Activated T-helper 17 cell treated with anti-CD3 and anti-CD28 coated beads, Interleukin-2, amount 50 U/mL, for 72 hours (primary cell): ENCODE data around the gene ADAM12. TPM values are rescaled to one million over a fixed set of nuclear protein-coding genes. Genes with fewer than 3 reads are reported as not detected.

Experiments
- ATAC-seq: fragments of 150-1000 bp; cut with Tn5 transposase; replicated peaks from 2 replicates; pipeline ENCODE4 v1.10.0; 2021; ENCODE audit warnings: mild to moderate bottlenecking, moderate library complexity
- H3K27ac Mint-ChIP-seq: one replicate; pipeline ENCODE4 v1.8.0; 2022; ENCODE audit warnings: mixed read lengths
- H3K27me3 Mint-ChIP-seq: one replicate; pipeline ENCODE4 v1.8.0; 2022; ENCODE audit warnings: mixed read lengths
- H3K36me3 Mint-ChIP-seq: one replicate; pipeline ENCODE4 v1.8.0; 2022; ENCODE audit warnings: low read depth, mild to moderate bottlenecking, mixed read lengths
- H3K4me1 Mint-ChIP-seq: one replicate; pipeline ENCODE4 v1.8.0; 2022; ENCODE audit warnings: mixed read lengths
- H3K4me3 Mint-ChIP-seq: one replicate; pipeline ENCODE4 v1.8.0; 2022; ENCODE audit warnings: mild to moderate bottlenecking, mixed read lengths
- H3K9me3 Mint-ChIP-seq: one replicate; pipeline ENCODE4 v1.8.0; 2022; ENCODE audit warnings: mixed read lengths
- total RNA-seq, 2 donors: library from RNA; stranded (reverse); gene quantifications; one replicate each; pipeline ENCODE4 v1.2.3, GENCODE V29; 2022

The ADAM12 gene
- total RNA-seq, 2 donors from 2014 or later = 8.4 to 25.5 TPM

DNA sequence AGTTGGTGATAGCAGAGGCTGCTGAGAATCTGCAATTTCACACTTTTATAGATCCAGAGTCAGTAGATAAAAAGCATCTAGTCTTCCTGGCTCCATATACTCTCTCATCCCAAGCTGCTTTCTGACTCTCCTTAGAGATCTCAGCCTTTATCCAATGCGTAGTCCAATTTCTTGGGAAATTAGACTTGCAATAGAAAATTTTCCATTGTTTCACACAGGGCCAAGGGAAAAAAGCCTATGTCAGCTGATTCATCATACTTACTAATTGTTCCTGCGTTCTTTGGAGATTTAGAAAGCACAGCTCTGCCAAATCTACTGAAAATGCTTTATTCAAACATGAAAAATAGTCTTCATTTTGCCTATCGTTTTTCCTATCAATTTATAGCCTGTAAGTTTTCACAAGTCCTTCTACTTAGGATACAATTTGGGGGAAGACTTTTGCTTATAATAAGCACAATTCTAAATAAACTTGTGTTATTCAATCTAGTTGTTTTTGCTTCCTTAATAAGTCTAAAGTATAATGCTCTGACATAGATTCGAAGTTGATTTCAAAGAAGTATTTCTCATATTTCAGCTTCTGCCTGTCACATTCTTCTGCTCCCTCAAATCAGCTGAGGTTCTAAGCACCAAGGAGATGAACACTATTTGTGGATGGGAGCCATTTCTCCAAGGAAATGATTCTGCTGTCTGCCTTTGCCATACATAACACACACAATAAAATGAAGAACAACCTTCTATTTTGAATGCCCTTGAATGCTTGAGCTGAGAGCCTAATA, 165.4 kb downstream of the ADAM12 start:
- no peaks in the 10 kb centered on the region for H3K9me3 Mint-ChIP-seq
- H3K4me3 Mint-ChIP-seq = no peak overlapping the region
- H3K4me1 Mint-ChIP-seq = no peaks in the 10 kb centered on the region
- no peak for ATAC-seq
- H3K36me3 Mint-ChIP-seq = no peaks in the 10 kb centered on the region
- H3K27me3 Mint-ChIP-seq = no peaks in the 10 kb centered on the region
- no peak overlapping the region for H3K27ac Mint-ChIP-seq

DNA sequence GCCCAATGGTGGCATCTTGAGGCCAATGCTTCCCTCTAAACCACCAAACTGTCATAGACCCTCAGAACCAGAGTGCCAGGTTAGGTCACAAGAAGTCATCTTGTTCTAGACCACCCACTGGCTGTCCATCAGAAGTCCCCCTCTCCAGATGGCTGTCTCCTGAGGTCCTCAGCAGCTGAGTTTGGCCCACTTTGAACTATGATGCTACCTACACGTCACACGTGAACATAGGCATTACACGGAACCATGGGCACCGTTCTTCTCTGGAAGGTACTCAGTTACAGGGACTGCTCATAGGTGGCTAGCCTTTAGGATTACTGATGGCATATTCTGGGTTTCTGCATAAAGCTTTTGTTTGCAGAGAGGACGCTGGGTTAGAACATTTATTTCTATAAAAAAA, 166.4 kb downstream of the ADAM12 start:
- Mint-ChIP-seq H3K27ac (no peak overlapping the region), H3K27me3 (no peaks in the 10 kb centered on the region), H3K4me1 (no peaks in the 10 kb centered on the region), H3K9me3 (no peaks in the 10 kb centered on the region), H3K4me3 (no peak overlapping the region), H3K36me3 (no peaks in the 10 kb centered on the region)
- no peak for ATAC-seq

DNA sequence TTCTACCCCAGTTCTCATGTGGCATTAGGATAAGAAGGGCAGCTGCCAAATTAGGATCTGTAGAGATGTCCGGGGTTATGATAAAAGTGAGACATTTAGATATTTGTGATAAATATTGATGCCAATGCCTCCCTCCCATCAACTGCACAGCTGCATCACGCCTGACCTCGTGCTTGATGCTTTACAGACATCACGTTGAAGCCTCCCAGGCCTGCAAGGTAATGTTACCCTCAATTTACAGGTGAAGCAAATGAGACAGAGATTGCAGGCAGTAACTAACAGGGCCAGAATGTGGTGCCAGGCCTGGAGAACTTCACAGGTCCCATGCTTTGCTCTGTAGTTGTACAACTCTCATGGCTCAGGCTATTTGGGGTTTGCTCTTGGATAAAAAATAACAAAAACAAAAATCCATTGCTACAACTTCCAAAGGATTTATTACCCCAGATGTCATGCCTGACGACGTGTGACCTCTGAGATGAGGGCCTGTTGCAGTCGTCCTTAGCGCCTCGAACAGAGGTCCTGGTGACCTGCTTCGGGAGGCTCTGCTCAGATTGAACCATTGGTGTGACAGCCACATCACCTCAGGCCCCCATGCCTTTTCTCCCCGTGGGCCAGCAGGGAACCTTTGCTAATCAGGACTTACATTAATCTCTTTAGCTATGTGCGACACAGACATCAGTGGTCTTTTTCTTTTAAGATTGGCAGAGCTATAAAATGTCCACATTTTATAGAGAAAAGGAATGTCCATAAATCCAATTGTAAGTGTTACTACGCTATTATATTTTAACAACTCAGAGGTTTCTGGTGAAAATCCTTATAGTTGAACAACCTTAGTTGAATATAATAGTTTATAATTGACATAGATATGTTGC, 169.3 kb downstream of the ADAM12 start:
- no peak for ATAC-seq
- H3K9me3 Mint-ChIP-seq = no peaks in the 10 kb centered on the region
- peaks cover 5% of the 10 kb centered on the region for H3K4me1 Mint-ChIP-seq
- no peaks in the 10 kb centered on the region for H3K36me3 Mint-ChIP-seq
- no peak overlapping the region for H3K27ac Mint-ChIP-seq
- no peak overlapping the region for H3K4me3 Mint-ChIP-seq
- H3K27me3 Mint-ChIP-seq = no peaks in the 10 kb centered on the region

DNA sequence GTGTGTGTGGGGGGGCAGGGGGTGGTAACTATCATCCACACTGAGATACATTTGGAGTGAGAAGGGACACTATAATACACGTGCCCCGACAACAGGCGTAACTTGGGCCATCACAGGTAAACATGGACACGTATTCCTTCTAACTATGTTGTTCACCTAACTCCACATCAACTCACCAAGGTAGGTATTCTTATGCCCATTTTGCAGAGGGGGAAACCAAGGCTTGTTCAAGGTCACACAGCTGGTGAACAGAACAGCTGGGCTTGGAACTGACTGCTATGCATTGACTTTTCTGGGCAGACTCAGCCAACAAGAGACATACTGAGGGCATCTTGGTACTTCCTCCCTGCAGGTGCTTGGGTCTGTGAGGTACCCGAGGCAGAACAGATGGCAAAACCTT, 170.1 kb downstream of the ADAM12 start:
- Mint-ChIP-seq H3K4me1 (peaks cover 5% of the 10 kb centered on the region), H3K4me3 (no peak overlapping the region), H3K27me3 (no peaks in the 10 kb centered on the region), H3K36me3 (no peaks in the 10 kb centered on the region), H3K9me3 (no peaks in the 10 kb centered on the region), H3K27ac (no peak overlapping the region)
- ATAC-seq = no peak

DNA sequence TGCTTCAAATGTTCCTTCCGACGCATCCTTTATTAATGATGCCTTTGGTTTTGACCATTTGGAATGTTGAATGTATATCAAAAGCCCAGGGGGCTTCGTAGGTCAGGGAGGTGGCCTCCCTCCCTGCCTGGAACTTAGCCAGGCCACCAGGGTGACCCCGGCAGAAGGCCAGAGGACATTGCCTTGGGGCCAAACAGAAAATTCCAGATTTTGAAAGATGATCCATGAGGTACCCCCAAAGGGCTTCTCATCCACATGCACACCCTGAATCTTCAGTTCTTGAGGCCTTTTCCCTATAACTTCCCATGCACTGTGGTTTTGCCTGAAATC, 171.7 kb downstream of the ADAM12 start:
- Mint-ChIP-seq H3K4me3 (no peak overlapping the region), H3K36me3 (no peaks in the 10 kb centered on the region), H3K27me3 (no peaks in the 10 kb centered on the region), H3K9me3 (no peaks in the 10 kb centered on the region), H3K4me1 (peaks cover 5% of the 10 kb centered on the region), H3K27ac (no peak overlapping the region)
- ATAC-seq = no peak

DNA sequence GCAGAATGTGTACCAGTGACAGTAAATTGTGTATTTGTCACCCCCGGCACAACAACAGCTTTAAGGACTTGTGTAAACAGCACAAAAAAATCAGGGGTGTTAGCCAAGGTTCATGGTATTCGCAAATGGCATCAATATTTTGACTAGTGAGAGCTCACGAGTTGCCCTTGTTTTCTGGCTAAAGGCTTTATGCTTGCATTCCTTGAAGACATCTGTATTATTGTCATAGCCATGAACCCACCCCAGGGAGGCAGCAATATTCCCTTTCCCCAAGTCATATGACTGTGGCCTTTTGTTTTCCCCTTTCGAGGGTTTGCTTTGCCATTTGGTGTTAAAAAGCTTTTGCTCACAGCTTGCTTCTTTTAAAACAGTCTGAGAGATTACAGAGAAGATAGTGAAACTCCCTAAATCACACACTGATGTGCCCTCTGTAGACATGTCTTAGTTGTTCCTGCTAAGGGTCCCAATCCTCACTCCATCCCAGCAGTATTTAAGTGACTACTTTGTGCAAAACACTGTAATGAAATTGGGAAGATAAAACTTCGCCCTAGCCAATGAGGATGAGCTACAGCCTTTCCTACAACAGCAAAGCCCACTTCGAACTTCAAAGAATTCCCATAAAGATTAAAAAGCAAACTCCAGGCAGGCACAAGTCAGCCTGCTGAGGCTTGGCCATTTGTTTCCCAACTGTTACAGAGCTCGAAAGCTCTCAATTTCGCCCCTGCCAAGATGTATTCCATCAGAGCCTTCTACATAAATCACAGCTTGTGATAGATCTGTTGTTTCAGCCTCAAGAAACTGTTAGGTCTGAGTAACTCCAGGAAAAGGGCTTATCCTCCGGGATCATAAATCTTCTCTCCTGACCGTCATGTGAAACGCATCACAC, 172.3 kb downstream of the ADAM12 start:
- Mint-ChIP-seq H3K27ac (no peak overlapping the region), H3K9me3 (no peaks in the 10 kb centered on the region), H3K36me3 (no peaks in the 10 kb centered on the region), H3K4me1 (peaks cover 5% of the 10 kb centered on the region), H3K27me3 (no peaks in the 10 kb centered on the region), H3K4me3 (no peak overlapping the region)
- ATAC-seq = no peak

DNA sequence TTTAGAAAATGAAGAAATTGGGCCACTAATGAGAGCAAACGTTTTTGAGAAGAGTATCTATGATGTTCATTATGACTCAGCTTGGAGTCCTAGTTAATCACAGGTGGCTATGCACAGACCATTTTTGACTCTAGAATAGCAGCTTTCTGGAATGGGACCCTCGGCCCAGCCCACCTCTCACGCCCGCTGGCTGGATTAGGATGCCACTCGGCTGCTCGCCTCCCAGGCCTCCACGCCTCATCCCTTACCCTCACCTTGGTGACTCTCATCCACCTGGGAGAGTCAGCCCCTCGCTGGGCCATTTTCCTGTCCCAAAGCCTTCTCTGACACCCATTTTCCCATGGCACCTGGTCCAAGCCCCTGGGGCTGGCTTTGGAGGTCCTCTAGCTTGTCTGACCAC, 173.6 kb downstream of the ADAM12 start:
- Mint-ChIP-seq H3K4me3 (no peak overlapping the region), H3K27ac (no peak overlapping the region), H3K4me1 (peaks cover 5% of the 10 kb centered on the region), H3K36me3 (no peaks in the 10 kb centered on the region), H3K9me3 (no peaks in the 10 kb centered on the region), H3K27me3 (no peaks in the 10 kb centered on the region)
- ATAC-seq = no peak

DNA sequence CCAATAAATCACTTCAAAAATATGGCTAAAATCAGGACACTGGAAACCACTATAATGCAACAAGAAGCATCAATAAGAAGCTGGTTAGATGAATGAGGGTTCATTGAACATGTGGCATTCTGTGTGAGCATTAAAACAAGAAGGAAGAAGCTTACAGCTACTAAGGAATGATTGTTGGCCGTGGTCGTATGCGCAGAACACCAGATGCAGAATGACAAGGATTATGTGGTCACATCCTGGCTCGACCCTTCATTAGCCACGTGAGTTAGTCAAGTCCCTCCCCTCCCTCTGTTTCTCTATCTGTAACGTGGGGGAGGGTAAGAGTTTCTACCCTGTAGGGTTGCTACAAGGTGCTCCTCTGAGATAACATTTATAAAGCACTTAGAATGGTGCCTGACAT, 174.3 kb downstream of the ADAM12 start:
- Mint-ChIP-seq H3K4me3 (no peak overlapping the region), H3K27ac (no peak overlapping the region), H3K4me1 (peaks cover 5% of the 10 kb centered on the region), H3K27me3 (no peaks in the 10 kb centered on the region), H3K9me3 (no peaks in the 10 kb centered on the region), H3K36me3 (no peaks in the 10 kb centered on the region)
- ATAC-seq = no peak

DNA sequence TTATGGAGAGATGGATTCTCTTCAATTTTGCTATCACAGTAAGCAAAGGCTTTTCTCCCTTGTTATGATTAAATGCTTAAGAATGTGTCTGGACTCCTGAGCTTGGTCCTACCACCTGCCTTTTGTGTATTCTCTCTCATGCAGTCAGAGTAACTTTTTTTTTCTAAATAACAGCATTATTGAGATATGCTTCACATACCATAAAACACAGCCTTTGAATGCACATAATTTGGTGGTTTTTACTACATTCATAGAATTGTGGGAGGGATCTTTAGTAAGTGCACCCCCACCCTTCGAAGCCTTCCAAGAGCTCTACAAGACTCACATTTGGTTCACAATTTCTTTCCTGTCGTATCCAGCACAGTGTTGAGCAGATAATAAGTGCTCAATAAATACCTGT, 175.5 kb downstream of the ADAM12 start:
- H3K27ac Mint-ChIP-seq = no peak overlapping the region
- no peak for ATAC-seq
- peaks cover 5% of the 10 kb centered on the region for H3K4me1 Mint-ChIP-seq
- H3K9me3 Mint-ChIP-seq = no peaks in the 10 kb centered on the region
- no peaks in the 10 kb centered on the region for H3K27me3 Mint-ChIP-seq
- no peak overlapping the region for H3K4me3 Mint-ChIP-seq
- H3K36me3 Mint-ChIP-seq = no peaks in the 10 kb centered on the region

DNA sequence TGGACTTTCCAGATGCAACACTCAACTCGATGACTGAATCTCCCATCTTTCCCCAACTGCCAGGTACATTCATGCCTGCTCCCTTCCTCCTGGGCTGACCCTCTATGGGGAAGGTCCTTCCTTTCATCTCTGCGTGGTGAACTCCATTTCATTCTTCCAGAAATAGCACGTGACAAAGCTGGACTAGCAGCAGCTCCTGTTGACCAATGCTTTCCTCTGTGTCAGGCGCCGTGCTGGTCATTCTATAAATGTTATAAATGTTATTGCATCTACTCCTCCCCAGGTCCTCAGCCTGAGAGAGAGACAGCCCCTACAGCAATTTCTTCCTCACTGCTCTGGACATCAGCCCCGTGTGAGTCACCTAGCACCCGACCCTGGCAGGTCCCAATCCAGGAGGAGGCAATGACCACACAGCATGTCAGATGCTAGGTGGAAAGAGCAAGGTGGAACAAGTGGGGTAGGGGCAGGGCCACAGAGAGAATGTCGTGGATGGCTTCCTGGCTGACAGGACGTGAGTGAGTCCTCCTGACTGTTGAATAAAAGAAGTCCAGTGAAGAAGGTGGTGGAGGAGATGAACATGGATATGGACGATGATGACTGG, 178.1 kb downstream of the ADAM12 start:
- H3K4me3 Mint-ChIP-seq = no peak overlapping the region
- no peak overlapping the region for H3K27ac Mint-ChIP-seq
- no peaks in the 10 kb centered on the region for H3K36me3 Mint-ChIP-seq
- no peaks in the 10 kb centered on the region for H3K4me1 Mint-ChIP-seq
- peaks cover 3% of the 10 kb centered on the region for H3K9me3 Mint-ChIP-seq
- ATAC-seq = no peak
- H3K27me3 Mint-ChIP-seq = no peaks in the 10 kb centered on the region

DNA sequence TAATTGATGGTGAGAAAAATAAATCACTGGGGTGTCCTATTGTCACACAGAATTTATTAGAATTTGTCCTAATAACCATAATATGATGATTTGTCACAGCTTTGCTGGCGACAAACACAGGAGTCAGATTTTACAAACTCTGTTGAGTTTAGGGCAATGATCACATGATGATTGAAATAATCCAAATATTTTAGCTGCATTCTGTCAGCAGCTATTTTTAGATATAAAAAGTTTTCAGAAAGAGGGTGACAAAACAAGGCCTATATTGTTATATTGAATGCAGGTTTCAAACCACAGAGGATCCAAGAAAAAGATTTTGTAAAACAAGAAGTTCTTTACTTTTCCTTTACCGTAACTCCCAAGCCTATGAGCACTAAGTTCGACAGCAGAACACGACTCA, 178.8 kb downstream of the ADAM12 start:
- Mint-ChIP-seq H3K4me1 (no peaks in the 10 kb centered on the region), H3K4me3 (no peak overlapping the region), H3K36me3 (no peaks in the 10 kb centered on the region), H3K27me3 (no peaks in the 10 kb centered on the region), H3K9me3 (peaks cover 3% of the 10 kb centered on the region), H3K27ac (no peak overlapping the region)
- no peak for ATAC-seq

DNA sequence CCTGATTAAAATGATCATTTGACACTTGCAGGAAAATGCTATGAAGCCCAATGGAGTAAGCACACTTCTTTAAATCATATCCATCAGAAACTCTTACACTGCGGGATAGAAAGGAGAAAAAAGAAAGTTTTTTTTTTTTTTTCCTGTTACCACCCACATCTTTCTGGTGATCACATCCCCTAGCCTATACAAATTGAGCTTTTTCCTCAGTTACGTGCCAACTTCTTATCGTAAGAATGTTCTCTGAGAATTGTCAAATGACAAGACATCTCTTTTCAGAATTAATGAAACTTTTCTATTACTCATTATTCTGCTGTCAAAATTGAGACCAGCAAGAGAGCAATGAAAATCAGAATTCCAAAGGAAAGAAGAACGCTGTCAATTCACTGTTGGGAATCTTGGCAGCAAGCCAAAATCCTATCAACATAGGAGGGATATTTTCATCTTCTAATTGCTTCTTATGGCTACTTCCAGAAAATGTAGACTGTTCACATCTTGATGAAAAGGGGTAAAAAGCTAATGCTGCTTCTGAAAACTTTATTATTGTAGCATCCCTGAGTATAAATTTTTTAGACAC, 179.5 kb downstream of the ADAM12 start:
- H3K4me3 Mint-ChIP-seq = no peak overlapping the region
- ATAC-seq = no peak
- no peak overlapping the region for H3K27ac Mint-ChIP-seq
- peaks cover 3% of the 10 kb centered on the region for H3K9me3 Mint-ChIP-seq
- no peaks in the 10 kb centered on the region for H3K27me3 Mint-ChIP-seq
- H3K4me1 Mint-ChIP-seq = no peaks in the 10 kb centered on the region
- H3K36me3 Mint-ChIP-seq = no peaks in the 10 kb centered on the region

DNA sequence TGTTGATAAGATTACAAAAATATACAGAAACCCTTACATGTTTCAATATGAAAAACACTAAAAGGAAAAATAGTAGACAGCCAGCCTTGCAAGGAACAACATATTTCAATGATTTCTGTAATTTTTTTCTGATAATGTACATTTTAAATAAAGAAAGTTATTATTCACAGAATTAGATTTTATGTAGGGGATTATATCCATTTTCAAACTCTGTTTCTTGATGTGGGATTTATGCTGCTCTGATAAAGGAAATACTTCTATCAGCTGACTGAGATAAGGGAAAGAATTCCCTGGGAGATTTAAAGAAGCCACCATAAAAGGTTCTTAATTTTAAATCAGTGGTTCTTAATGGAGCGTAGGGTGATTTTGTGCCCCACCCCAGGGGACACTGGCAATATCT, 180.4 kb downstream of the ADAM12 start:
- Mint-ChIP-seq H3K4me1 (no peaks in the 10 kb centered on the region), H3K4me3 (no peak overlapping the region), H3K9me3 (peaks cover 3% of the 10 kb centered on the region), H3K27ac (no peak overlapping the region), H3K36me3 (no peaks in the 10 kb centered on the region), H3K27me3 (no peaks in the 10 kb centered on the region)
- ATAC-seq = no peak

DNA sequence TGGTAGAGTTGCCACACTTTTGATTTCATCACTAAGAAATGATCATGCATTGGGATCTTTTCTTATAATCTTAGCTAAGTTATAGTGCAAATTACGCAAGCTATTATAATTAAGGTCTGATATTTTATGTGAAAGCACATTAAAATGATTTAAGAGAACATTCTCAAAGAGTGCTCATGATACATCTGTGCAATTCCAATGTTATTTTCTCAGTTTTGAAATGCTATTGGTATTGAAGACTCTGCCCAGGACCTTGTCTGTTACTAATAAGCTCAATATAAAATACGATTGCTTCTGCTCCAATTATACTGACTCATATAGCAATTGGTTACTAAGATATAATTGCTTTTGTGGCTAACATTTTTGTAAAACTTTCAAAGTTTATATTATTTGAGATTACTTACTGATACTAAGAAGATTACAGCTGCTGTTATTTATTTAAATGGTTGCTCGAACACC, 180.9 kb downstream of the ADAM12 start:
- ATAC-seq = no peak
- Mint-ChIP-seq H3K4me3 (no peak overlapping the region), H3K4me1 (no peaks in the 10 kb centered on the region), H3K9me3 (peaks cover 3% of the 10 kb centered on the region), H3K27me3 (no peaks in the 10 kb centered on the region), H3K36me3 (no peaks in the 10 kb centered on the region), H3K27ac (no peak overlapping the region)
